PFSK-1 (cell line): ENCODE measurements around the gene PACC1.

Experiments used
- FOXP2 ChIP-seq: optimal IDR thresholded peaks from 2 replicates; pipeline ENCODE3; 2011; ENCODE audit warnings: borderline replicate concordance, control low read depth, inconsistent platforms; ENCODE audit not compliant: insufficient read depth; ENCODE audit errors: extremely low read length, extremely low read depth
- POLR2AphosphoS5 ChIP-seq: IDR thresholded peaks from 2 replicates; pipeline ENCODE4 v1.6.1; 2012; ENCODE audit warnings: low read depth, mild to moderate bottlenecking, control low read depth, low read length, moderate library complexity

DNA sequence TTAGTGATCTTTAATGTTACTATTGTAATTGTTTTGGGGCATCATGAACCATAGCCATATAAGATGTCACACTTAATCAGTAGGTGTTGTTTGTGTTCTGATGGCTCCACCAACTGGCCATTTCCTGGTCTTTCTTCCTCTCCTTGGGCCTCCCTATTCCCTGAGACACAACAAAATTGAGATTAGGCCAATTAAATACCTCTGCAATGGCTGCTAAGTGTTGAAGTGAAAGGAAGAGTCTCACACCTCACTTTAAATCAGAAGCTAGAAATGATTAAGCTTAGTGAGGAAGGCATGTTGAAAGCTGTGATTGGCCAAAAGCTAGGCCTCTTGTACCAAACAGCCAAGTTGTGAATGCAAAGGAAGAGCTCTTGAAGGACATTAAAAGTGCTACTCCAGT, 98.8 kb downstream of the PACC1 start:
- TF ChIP-seq FOXP2 (no peak), POLR2AphosphoS5 (no peak)
